HK-2 (cell line): Measurements from ENCODE around the gene SLC22A31.
A peak's percentile ranks its signal among the peaks of the same experiment; 100 is the strongest.
"Not testable (repeated sequence)": the region's sequence is repeated elsewhere in the genome, so short reads cannot be mapped to it uniquely, and the experiment has no call there.

Experiments
- DNase-seq: peaks from one replicate; pipeline ENCODE4 v3.0.0-alpha.2; 2018; ENCODE audit not compliant: unreplicated experiment

SLC22A31 gene

DNA sequence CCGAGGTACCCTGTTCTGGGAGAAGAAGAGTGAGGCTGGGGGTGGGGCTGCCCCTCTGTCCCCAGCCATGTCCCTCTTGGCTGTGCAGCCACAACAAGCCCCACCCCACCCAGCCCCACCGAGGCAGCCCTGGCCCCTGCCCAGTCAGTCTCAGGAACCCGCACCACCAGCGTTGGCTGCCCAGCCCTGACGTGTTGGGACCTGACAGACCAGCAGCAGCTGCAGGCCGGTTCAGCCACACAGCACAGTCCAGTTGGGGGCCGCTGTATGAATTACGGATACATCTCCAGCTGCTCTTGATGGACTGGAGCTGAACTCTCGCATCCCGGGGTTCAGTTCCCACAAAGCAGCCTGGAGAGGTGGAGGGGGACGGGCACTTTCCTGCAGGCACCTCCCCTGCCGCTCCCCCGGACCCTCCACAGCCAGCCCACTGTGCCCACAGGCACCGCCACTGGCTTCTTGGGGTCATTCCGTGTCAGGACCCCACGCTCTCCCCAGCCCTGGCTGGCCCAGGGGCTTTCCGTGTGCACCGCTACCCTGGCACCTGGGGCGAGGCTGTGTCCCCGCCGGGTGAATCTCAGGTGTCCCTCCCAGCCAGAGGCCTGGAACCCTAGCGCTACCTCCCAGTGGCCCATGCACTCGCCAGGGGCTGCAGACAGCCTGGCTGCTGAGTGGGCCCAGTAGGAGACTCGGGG, 21.7 kb downstream of the SLC22A31 start:
- DNase-seq: no peak

DNA sequence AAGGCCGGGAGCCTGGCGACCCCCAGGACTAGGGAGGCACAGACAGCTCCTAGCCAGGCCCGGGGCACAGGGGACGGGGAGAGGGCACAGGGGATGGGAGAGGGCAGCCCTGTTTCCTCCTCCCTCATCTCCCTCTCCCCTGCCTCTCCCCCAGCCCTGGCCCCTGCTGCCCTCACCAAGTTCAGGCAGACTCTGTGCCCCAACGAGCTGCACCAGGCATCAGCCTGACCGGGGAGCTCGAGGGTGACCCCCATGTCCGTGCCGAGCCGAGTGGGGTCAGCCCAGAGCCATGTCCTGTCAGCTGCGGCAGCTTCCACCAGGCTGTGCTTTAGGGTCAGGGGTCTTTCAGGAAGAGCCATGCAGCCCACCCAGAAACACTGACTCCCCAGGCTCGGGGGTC, 22.8 kb downstream of the SLC22A31 start:
- no peak for DNase-seq

- no peak for DNase-seq
Measured at GRCh38 chr16:89176717-89177116, 23.6 kb downstream of the SLC22A31 start.

- DNase-seq: no peak
Measured at GRCh38 chr16:89176147-89176690, 24.1 kb downstream of the SLC22A31 start.

- no peak for DNase-seq
Measured at GRCh38 chr16:89175280-89176146, 24.8 kb downstream of the SLC22A31 start.

DNA sequence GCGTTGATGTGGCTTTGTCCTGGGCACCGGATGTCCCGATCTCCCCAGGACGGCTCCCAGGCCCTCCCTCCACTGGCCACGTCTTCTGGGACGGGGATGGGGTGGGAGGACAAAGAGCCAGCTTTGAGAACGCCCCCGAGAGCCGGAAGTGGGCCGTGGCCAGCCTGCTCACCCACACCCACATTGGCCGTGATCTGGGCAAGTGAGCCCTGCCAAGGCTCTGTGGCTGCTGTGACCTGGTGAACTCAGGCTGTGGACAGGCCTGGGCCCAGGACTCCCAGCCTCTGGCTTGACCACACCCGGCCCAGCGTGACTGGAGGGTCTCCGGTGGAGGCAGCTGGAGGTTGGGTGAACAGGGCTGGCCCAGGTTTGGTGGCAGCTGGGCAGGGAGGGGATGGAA, 25.5 kb downstream of the SLC22A31 start:
- DNase-seq: no peak

DNA sequence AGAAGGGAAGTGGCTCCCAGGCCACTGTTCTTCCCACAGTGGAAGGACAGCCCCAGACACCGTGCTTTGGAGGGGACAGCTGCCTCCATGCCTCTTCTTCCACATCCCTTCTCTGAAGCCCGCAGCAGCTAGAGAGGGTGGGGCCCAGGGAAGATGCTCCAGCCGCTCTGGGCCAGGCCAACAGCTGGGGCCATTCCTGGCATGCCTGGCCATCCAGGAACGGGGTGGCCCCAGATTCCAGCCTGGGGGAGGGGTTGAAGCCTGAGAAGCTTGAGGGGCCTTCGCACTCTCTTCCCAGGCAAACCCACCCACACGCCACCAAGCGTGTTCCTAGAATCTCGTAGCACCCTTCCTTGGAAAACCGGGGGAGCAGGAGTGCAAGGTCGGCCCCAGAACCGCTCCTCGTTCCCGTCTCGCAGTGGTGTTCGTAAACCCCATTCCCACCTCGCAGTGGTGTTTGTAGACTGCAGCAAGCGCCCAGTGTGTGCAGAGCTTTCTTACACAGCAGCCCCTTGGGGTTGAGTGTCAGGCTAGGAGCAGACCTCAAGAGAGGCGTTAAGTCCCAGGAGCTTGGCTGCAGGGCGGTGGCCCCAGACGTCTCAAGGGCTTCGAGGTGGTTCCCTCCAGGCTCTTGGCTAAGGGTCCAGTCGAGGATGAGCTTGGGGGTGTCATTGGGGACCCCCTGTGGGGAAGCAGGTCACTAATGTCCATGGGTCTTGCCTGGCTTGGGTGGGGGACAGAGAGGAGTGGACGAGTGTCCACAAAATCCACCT, 26.1 kb downstream of the SLC22A31 start:
- DNase-seq: no peak

GRCh38 chr16:89173174-89173921, 27.0 kb downstream of the SLC22A31 start:
- DNase-seq: no peak

- DNase-seq: no peak
Measured at GRCh38 chr16:89172528-89173173, 27.7 kb downstream of the SLC22A31 start.

GRCh38 chr16:89172171-89172527, 28.2 kb downstream of the SLC22A31 start:
- DNase-seq: no peak

DNA sequence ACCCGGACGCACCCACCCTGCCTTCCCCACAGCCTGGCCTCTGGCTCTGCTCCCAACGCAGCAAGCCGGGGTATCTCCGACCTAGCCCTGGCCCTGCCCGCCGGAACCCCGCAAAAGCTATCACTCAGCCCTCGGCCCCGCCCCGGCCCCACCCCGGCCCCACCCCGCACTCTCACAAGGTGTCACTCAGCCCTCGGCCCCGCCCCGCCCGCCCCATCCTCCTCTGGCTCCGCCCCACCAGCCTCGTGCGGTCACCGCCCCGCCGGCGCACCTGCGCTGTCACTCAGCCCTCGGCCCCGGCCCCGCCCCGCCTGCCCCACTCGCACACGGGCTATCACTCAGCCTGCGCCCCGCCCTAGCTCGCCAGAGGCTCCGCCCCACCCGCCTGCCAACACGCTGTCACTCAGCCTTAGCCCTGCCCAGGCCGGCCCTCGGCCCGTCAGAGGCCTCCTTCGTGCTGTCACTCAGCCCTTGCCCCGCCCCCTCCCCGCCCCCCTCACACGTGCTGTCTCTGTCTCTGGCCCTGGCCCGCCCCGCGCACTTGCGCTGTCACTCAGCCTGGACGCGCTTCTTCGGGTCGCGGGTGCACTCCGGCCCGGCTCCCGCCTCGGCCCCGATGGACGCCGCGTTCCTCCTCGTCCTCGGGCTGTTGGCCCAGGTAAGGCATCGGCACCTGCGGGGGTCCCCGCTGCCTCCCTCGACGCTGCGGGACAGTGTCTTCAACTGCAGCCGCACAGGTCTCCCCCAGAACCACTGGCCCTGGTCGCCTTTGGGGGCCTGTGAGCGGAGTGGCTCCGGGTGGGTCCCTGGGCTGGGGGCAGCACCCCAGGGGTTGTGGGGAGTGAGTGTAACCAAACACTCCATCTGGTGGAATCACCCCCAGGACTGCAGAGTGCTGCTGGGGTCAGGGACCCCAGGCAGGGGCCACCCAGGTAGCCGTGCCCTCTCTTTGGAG, 28.8 kb downstream of the SLC22A31 start, which contains the start of gene CDH15:
Gene CDH15 (plus strand): TSS at position 533 of the 955 bp plus-strand sequence. CDS start 84 bp downstream, at position 617.
- peak; percentile 97 for DNase-seq

GRCh38 chr16:89170346-89171215, 29.8 kb downstream of the SLC22A31 start:
- no peak for DNase-seq

DNA sequence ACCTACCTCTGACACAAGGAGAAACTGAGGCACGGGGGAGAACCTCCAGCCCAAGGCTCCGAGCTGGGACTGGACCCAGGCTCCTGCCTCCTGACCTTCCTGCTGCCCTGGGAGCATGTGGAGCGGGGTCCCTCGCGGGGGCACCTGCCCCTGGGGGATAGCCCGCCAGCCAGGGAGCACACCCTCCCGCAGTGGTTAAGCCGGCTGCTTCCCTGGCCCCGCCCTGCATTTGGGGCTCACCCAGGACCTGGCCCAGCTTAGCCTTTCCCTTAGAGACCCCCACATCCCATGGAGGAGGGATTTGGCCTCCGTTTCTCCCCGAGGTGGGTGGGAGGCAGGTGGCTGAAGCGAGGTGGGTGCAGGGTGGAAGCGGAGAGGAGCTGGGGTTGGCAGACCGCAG, 30.6 kb downstream of the SLC22A31 start:
- no peak for DNase-seq

- no peak for DNase-seq
Measured at GRCh38 chr16:89168381-89169189, 31.8 kb downstream of the SLC22A31 start.

DNA sequence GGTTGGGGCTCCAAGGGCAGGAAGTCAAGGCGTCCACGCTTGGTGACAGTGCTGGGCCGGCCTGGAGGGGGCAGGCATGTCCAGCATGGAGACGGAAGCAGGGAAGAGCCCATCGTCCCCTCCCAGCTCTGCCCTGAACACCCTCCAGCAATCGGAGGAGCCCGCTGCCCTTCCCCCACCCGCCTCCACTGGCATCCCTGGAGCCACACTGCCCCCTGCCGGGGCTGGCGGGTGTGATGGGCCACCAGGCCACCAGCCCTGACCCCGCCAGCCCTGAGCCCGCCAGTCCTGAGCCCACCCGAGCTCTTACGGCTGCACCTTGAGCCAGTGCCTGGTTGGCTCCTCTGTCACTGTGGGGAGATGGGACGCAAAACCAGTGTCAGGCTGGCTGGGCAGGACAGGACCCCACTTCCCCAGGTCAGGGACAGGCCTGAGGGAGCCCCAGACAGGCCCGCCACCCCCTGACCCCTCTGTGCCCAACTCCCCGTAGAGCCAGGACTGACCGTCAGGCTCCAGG, 32.9 kb downstream of the SLC22A31 start:
- DNase-seq: peak; percentile 92

- no peak for DNase-seq
Measured at GRCh38 chr16:89166696-89167424, 33.5 kb downstream of the SLC22A31 start.

- DNase-seq: not testable (repeated sequence)
Measured at GRCh38 chr16:89165681-89165979, 34.7 kb downstream of the SLC22A31 start.
